ENCODE data around the gene EPO.
"Not testable (repeated sequence)": the region's sequence is repeated elsewhere in the genome, so short reads cannot be mapped to it uniquely, and the experiment has no call there.

The EPO gene

DNA sequence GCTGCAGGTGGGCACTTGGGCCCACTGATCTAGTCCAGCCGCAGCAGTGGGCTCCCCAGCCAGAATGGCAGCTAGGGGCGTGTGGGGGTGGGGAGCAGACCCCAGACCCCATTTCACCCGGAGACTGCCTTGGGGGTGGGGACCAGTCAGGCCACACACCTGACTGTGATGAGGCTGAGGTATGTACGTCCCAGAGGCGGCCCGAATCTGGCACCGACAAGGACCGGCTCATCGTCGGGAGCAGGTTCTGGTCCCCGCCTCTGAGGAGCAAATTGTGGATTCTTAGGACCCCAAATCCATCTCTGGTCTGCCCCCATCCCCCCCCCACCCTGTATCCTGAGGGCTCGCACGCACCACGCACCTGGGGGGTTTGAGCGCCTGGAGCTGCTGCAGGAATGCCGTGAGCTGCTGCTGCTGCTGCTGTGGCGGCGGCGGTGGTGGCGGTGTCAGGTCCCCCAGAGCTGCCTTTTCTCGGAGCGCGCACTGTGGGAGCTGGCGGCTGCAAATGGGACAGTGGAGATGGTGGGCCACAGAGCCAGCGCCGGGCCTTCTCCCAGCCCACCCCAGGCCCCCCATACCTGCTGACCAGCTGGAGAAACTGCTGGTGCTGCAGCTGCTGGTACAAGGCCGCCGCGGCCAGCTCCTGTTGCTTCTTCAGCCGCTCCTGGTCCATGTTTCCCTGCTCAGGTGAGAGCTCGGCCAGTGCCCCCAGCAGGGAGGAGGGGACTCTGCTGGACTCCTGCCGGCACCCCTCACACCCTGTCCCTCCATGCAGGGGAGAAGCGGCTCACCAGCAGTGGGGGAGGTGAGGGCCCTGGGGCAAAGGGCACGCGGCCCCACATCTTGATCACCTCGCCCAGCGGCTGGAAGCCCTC, 36.4 kb upstream of the EPO start:
- DNase-seq = no peak

GRCh38 chr7:100684534-100685042, 35.7 kb upstream of the EPO start:
- no peak for DNase-seq

GRCh38 chr7:100685049-100685605, 35.1 kb upstream of the EPO start:
- DNase-seq = no peak

DNA sequence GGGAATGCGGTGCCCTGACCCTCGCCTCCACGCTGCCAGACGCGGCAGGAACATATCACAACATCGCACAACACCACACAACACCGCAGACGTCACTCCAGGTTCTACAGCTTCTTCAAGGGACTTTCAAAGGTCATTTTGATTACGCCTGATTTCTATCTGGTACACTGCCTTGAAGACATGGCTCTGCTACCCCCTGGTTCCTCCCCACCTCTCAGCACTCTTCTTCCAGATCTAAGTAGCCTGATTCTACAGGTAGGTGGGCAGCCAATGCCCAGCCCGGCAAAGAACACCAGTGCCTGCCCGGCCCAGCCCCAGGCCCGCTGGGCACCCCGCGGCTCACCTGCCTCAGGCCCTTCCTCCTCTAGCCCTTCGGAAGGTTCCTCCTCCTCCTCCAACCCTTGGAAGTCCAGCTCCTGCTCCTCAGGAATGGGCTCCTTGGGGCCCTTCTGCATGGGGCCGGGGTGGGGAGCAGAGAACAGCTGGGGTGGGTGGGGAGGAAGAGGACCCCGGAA, 34.6 kb upstream of the EPO start:
- DNase-seq = no peak

DNA sequence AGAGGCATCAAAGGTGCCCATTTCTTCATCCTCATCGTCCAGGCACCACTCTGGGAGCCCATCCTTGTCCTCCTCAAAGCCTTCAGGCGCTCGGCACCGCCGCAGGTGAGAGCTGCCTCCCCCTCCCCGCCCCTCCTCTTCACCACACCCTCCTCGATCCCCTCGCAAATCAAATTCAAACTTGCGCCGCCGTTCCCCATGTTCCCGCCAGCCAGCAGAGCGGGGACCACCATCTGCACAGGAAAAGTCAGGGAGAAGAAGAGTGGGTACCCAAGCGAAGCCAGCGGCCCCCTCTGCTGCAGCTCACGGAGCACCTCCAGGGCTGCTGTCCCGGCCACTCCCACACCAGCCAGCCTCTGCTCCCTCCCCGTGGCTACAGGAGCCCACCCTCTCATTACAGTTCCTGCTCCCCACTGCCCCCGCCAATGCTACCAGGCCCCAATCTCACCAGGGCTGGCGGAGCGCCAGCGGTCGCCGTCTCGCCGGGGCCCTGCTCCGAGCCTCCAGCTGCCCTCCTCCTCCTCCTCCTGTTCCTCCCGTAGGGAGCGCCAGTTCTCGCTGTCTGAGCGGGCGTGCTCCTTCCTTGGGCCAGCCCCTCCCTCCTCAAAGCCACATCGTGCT, 34.0 kb upstream of the EPO start:
- DNase-seq = no peak

DNA sequence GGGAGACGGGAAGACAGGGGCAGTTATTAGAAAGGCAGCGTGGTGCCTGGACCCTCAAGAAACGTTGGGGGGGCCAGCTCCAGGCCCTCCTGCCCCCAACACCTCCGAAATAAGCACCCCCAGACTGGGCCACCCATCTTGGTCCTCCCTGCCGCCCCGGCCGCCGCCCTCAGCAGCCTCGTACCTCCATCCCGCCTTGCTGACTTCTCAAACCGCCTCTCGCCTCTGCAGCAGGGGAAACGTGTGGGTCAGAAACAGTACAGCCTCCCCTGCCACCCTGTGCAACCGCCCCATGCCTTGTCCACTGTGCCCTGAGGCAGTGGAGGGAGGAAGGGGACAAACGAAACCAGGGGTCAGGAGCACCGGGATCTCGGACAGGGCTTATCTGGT, 33.5 kb upstream of the EPO start:
- no peak for DNase-seq

DNA sequence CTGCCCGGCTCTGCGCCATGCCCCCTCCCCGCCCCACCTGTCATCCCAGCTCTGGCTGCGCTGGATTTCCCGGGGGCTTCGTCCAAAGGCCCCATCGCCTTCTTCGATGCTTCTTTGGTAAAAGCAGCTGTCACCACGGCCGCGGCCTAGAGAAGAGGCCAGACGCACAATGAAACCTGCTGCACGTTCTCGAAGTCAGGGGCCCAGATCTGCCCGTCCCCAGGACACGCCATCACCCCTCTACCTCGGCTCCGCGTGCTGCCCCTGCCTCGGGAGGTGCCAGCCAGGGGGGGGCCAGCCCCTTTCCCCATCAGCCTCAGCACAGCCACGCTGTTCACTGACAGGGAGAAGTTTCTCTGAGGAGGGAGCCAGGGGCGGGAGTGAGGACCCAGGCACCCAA, 33.0 kb upstream of the EPO start:
- DNase-seq = no peak

- DNase-seq = no peak
These were observed 32.4 kb upstream of the EPO start for GRCh38 chr7:100687751-100688300.

- no peak for DNase-seq
These were observed 31.9 kb upstream of the EPO start for GRCh38 chr7:100688326-100688860.

- DNase-seq = no peak
These were observed 30.8 kb upstream of the EPO start for GRCh38 chr7:100689230-100690135.

DNA sequence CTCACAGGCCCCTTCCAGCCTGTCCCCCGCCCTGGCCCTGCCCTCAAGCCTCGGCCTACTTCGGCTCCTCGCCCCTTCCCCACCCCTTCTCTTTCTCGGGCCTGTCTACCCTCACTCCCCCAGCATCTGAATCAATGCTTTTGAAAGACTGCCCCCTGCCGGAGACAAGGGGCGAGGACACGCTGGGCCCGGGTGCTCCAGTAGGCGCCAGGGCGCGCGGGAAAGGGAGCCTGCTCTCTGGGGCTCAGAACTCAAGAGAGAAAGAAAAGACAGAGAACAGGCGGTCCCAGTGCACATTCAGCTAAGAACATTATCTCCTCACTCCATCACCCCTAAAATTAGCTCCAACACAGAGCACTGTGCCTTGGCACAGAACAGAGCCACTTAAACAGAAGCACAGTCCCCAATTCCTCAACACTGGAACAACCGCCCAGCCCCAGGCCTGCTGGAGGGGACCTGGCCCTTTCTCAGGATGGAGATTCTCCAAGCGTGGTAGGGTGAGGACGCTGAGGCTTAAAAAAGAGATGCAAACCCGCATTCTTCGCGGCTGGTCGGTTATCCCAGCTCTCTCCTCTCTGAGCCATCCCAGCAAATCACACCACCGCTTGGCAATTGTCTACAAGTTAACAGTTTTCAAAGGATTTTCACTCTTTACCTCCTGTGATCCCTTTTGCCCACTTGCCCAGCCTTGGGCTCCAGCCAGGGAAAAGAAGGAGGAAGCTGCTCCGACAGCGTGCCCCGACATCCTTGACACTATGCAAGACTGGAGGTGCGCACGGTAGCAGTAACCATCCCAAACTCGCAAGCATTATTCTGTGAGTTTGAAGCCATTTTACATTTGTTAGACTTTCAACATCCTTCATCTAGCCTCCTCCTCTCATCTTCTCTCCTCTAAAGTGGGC, 28.3 kb upstream of the EPO start:
- DNase-seq = peak; percentile 14

DNA sequence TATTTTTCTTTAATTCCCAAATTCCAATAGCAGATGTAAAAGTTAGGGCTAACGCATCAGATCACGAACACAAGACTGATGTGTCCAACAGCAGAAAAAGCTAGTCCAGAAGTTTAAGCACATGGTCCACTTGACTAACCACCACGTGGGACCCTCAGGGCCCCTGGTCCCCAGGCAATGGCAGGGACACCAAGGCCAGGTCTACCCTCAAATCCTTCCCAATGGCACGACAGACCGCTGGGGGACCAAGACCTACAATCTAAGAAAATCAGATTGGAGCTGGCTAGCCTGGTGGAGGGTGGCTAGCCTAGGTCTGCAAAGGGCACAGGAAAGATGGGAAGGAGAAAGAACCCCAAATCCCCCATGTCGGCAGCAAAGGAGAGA, 27.7 kb upstream of the EPO start:
- no peak for DNase-seq

GRCh38 chr7:100693312-100694097, 26.8 kb upstream of the EPO start:
- DNase-seq = no peak

GRCh38 chr7:100694098-100694745, 26.0 kb upstream of the EPO start, which contains the start of gene GIGYF1:
GIGYF1 (minus strand) TSS chr7:100694250; CDS start chr7:100688238, 6,012 bp downstream.
- no peak for DNase-seq

DNA sequence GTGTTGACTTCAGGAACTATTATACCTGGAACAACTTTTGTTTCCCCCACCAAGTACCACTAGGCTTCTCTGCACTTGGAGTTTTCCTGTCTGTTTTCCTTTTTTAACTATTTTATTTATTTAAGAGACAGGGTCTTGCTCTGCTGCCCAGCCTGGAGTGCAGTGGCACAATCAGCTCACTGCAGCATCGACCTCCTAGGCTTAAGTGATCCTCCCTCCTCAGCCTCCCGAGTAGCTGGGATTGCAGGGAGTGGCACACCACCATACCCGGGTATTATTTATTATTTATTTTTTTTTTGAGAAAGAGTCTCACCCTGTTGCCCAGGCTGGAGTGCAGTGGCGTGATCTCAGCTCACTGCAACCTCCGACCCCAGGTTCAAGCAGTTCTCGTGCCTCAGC, 24.1 kb upstream of the EPO start:
- no peak for DNase-seq

DNA sequence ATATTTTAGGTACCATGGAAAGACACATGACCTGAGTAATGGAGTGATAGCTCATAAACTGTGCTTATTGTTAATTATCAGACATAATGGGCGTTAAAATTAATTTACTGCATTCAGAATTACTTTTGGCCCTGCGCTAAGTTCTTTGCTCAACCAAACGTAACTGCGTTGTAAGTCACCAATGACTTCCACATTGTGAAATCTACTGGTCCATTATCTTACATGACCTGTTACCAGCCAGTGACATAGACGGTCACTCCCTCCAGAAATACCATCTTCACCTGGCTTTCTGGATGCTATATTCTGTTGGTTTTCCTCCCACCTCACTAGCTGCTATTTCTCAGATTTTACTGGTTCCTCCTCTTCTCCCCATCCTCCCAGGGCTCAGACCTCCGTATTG, 21.2 kb upstream of the EPO start:
- no peak for DNase-seq

- DNase-seq = not testable (repeated sequence)
These were observed 19.2 kb upstream of the EPO start for GRCh38 chr7:100701089-100701488.

DNA sequence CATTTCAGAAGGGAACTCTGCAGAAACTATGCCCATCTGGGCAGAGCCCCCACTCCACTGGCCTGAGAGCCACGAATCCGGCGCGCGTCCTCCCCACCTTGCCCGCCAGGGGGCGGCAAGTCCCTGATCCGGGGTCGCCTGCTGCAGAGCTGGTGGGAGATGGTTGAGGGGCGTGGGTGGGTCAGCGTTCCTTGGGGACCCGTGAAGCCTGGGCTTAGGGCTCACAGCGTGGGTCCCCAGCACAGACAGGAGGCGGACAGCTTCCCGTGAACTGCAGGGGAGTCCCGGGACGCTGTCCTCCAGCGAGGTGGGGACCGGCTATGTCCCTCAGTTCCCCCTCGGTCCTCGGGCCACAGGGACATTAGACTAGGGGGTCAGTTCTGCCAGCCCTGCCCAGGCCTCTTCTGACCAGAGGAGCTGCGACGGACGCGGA, 14.9 kb upstream of the EPO start:
- DNase-seq = peak; percentile 13

Data from DMS153 (cell line).